22Rv1 (cell line): ENCODE results near the gene SRMS.

Experiments
- H3K27ac ChIP-seq: fragments of 450-650 bp; 2 replicates; pipeline ENCODE4 v1.5.1; 2017
- ZFX ChIP-seq: fragments of 450-650 bp; IDR thresholded peaks from 2 replicates; pipeline ENCODE4 v1.6.1; 2017; ENCODE audit warnings: antibody characterized with exemption, borderline replicate concordance
- TF ChIP-seq, protein P1 (sequence below): fragments of 450-650 bp; IDR thresholded peaks from 2 replicates; pipeline ENCODE4 v1.5.1; 2017; ENCODE audit warnings: mild to moderate bottlenecking

SRMS gene

DNA sequence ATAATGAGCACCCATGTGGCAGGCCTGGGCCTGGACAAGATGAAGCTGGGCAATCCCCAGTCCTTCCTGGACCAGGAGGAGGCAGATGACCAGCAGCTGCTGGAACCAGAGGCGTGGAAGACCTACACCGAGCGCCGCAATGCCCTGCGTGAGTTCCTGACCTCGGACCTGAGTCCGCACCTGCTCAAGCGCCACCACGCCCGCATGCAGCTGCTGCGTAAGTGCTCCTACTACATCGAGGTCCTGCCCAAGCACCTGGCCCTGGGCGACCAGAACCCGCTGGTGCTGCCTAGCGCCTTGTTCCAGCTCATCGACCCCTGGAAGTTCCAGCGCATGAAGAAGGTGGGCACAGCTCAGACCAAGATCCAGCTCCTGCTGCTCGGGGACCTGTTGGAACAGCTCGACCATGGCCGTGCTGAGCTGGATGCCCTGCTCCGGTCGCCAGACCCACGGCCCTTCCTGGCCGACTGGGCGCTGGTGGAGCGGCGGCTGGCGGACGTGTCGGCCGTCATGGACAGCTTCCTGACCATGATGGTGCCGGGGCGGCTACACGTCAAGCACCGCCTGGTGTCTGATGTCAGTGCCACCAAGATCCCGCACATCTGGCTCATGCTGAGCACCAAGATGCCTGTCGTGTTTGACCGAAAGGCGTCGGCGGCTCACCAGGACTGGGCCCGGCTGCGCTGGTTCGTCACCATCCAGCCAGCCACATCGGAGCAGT is 8.3 kb upstream of the SRMS start:
- no peak overlapping the region for H3K27ac ChIP-seq
- TF ChIP-seq, protein P1, sequence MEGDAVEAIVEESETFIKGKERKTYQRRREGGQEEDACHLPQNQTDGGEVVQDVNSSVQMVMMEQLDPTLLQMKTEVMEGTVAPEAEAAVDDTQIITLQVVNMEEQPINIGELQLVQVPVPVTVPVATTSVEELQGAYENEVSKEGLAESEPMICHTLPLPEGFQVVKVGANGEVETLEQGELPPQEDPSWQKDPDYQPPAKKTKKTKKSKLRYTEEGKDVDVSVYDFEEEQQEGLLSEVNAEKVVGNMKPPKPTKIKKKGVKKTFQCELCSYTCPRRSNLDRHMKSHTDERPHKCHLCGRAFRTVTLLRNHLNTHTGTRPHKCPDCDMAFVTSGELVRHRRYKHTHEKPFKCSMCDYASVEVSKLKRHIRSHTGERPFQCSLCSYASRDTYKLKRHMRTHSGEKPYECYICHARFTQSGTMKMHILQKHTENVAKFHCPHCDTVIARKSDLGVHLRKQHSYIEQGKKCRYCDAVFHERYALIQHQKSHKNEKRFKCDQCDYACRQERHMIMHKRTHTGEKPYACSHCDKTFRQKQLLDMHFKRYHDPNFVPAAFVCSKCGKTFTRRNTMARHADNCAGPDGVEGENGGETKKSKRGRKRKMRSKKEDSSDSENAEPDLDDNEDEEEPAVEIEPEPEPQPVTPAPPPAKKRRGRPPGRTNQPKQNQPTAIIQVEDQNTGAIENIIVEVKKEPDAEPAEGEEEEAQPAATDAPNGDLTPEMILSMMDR, result no peak
- no peak for TF ChIP-seq ZFX

DNA sequence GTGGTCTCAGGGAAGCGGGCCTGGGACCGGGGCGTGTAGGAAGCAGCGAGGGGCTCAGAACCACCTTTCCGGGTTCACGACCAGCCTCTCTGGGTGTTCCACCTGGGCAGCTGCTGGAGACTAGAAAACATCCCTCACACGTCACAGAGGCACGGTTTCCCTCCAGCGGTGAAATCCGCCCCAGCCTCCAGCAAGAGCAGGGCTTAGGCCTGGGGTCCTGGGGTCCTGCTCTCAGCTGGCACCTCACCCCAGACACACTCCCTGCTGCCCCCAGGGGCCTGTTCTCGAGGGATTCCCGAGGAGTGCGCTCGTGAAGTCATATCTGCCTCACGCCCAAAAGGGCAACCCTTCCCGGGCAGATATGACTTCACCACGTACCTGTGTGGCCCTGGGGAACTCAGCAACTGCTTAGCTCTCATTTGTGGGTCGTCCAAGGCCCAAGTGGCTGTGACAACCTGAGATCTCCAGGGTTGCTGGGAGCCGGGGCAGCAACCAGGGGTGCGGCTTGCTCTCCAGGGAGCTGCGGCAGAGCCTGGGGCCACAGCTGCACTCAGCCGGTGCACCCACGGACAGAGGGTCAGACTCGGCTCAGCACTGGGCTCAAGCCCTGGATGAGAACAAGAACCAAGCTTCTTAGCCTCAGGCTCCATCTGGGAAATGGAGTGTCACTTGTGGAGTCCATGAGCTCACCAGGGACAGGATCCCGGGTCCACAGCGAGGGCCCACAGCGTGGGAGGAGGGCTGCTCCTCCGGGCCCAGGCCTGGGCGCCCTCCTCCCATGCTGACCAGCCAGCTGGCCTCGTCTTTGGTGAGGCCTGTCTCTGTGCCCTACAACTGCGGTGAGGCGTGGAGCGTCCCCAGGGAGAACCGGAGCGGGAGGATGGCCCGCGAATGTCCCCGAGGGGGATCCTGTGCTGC is 7.1 kb upstream of the SRMS start:
- H3K27ac ChIP-seq, result no peak overlapping the region
- no peak for TF ChIP-seq ZFX
- TF ChIP-seq, protein P1, result no peak

DNA sequence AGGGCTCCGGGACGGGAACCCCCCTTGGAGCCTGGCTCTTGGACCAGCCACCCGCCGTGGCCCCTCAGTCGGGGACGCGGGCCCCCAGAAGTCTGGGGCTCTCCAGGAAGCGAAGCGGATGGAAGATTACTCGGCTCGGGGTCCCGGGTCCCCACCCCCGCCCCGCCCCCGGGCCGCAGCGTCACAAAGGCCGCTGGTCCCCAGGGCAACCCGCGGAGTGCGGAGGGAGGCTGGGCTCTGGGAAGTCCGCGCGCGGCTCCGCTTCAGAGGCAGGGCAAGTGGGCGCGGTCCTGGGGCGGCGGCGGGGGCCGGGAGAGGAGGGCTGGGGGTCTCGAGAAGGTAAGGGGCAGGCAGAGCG is 6.4 kb upstream of the SRMS start, which contains the start of gene FNDC11:
Gene FNDC11, plus strand, starts transcription at position 227 of the 358 bp plus-strand sequence. CDS start 1,505 bp downstream, outside the sequence.
- no peak within 1 kb of the TSS for H3K27ac ChIP-seq

DNA sequence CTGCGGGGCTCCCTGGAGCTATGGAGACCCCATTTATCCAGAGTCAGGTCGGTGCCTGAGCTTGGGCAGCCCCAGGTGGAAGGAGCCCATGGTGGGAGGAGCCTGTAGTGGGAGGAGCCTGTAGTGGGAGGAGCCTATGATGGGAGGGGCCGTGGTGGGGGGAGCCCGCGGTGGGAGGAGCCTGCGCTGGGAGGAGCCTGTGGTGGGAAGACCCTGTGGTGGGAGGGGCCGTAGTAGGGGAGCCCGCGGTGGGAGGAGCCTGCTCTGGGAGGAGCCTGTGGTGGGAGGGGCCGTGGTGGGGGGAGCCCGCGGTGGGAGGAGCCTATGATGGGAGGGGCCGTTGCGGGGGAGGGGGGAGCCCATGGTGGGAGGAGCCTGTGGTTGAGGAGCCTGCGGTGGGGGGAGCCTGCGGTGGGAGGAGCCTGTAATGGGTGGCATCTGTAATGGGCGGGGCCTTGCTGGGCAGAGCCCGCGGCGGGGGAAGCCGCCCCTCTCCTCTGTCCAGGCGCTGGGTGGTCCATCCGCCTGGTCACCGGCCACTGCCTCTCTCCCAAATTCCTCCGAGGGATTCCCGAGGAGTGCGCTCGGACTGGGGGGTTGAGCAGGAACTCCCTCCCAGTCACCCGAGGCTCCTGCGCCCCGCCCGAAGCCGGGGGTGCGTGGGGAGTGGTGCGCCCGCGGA is 5.8 kb upstream of the SRMS start:
- TF ChIP-seq, protein P1, result no peak
- no peak for TF ChIP-seq ZFX
- no peak overlapping the region for H3K27ac ChIP-seq

More for the DNA sequence above, 6.4 kb upstream of the SRMS start, which contains the start of gene FNDC11:
- TF ChIP-seq, protein P1, result no peak
- no peak for TF ChIP-seq ZFX

DNA sequence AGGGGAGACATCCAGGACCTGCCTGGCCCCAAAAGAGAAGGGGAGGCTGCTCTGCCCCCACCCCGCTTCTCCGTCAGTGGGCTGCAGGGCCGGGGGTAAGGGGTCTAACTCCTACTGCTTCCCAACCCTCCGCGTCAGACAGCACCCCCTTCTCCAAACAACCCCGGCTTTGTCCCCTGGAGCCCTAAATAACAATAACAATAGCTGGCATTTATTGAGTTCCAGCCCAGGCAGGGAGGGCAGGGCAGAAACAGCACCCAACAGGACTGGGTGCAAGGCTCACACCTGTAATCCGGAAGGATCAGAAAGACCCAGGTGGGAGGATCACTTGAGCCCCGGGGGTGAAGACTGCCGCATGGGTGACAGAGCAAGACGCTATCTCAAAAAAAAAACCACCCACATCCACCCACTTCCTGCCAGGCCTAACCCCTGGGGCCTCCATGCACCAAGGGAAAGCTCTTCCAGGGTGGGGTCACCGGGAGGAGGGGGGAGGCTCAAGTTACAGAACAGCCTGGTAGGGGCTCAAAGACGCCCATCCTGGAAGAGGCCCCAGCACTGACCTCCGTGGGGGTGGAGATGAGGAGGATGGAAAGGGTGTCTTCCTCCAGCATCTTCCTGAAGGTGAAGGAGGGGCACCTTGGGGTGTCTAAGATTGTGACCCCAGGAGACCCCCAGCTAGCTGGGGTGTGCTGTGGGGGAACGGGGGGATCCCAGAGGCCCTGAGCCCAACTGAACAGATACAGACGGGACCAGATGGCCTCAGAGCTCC is 5.1 kb upstream of the SRMS start:
- TF ChIP-seq ZFX, result no peak
- H3K27ac ChIP-seq, result no peak overlapping the region

DNA sequence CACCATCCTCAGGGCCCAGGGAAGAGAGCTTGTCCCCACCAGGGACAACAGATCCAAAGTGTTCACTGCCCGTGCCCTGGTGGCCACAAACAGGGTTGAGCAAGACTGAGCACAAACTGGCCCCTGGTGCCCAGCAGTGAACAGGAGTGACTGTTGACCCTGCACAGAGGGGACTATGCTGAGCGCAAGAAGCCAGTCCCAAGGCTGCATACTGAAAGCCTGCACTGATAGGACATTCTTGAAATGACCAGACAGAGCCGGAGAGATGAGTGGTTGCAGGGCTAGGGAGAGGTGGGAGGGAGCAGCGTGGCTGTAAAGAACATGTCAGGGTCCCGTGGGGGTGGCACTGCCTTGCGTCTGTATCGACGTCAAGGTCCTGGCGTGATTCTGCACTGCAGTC is 3.5 kb upstream of the SRMS start:
- no peak for TF ChIP-seq ZFX
- no peak overlapping the region for H3K27ac ChIP-seq

DNA sequence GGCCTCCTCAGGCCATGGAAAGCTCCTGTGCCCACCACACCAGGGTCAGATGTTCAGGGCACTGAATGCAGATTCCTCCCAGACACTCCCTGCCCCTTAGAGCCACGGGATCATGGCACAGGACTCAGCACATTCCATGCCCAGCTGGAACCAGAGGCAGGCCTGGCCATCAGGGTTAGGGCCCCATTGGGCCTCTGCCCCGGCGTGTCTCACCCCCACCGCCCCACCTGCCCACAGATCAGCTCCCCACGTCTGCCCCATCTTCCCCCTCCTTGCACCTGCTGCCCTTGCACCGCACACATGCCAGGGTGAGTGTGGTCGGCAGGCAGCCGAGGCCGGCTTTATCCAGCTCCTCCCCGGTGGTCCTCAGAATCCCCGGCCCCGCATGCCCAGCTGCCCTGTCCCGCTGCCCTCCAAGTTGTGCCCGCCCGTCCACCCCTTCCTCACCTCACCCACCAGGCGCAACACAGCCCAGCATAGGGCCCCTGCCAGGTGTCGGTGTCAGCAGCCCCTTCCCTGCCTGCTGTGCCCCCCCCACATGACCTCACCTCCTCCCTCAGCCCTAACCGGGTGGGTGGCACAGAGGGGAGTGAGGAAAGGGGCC is 2.2 kb upstream of the SRMS start:
- TF ChIP-seq, protein P1, result no peak
- TF ChIP-seq ZFX, result no peak

More for the DNA sequence above, 2.2 kb upstream of the SRMS start:
- H3K27ac ChIP-seq, result no peak overlapping the region
